Omental fat pad (tissue), 4 donors: ENCODE data around the gene SFTPD. TPM values are rescaled to one million over a fixed set of nuclear protein-coding genes. Genes with fewer than 3 reads are reported as not detected.
A peak's percentile ranks its signal among the peaks of the same experiment; 100 is the strongest.

Experiments
- ATAC-seq: fragments of 150-250 bp; one replicate; pipeline ENCODE4 v1.9.1; 2016; ENCODE audit warnings: mild to moderate bottlenecking, moderate library complexity; ENCODE audit not compliant: low FRiP score
- DNase-seq: peaks from one replicate; pipeline ENCODE4 v3.0.0-alpha.2; 2019; ENCODE audit warnings: low spot score
- CTCF ChIP-seq, 3 donors: fragments of 450-650 bp; IDR thresholded peaks; one replicate each; pipeline ENCODE4 v1.5.1; 2016 to 2017; ENCODE audit warnings: antibody characterized with exemption in 3 of 3, mild to moderate bottlenecking in 3 of 3, moderate library complexity in 2 of 3
- total RNA-seq, 4 donors: library from RNA; depleted of rRNA; stranded (reverse); fragments of >200 nt; gene quantifications; one replicate each; pipeline ENCODE4 v1.1.0, GENCODE V29; 2016

Gene SFTPD
- total RNA-seq, 4 donors from 2014 or later = 0.65 to 0.96 TPM; not detected in 2

- DNase-seq (no peak), ATAC-seq (no peak)
- no peak for TF ChIP-seq CTCF (IDR thresholded peaks at IDR 0.05)
Observed at GRCh38 chr10:79983286-79983909, 34.5 kb upstream of the SFTPD start.

GRCh38 chr10:79982861-79983260 lies 34.0 kb upstream of the SFTPD start:
- no peak for DNase-seq
- no peak for ATAC-seq
- TF ChIP-seq CTCF (IDR thresholded peaks at IDR 0.05) = no peak

GRCh38 chr10:79982362-79982800 lies 33.5 kb upstream of the SFTPD start:
- no peak for ATAC-seq
- DNase-seq = no peak
- no peak for TF ChIP-seq CTCF (IDR thresholded peaks at IDR 0.05)

- DNase-seq = no peak
- peak; percentile 80 for ATAC-seq
- TF ChIP-seq CTCF (IDR thresholded peaks at IDR 0.05) = no peak
Observed at GRCh38 chr10:79981450-79982361, 32.8 kb upstream of the SFTPD start.

- ATAC-seq (no peak), DNase-seq (no peak)
- TF ChIP-seq CTCF (IDR thresholded peaks at IDR 0.05) = no peak
Observed at GRCh38 chr10:79980711-79981110, 31.8 kb upstream of the SFTPD start.

- DNase-seq = no peak
- ATAC-seq = no peak
- no peak for TF ChIP-seq CTCF (IDR thresholded peaks at IDR 0.05)
Observed at GRCh38 chr10:79979976-79980687, 31.2 kb upstream of the SFTPD start.
